Measurements from ENCODE around the gene FAM181A. TPM values are rescaled to one million over a fixed set of nuclear protein-coding genes. Genes with fewer than 3 reads are reported as not detected.
A peak's percentile ranks its signal among the peaks of the same experiment; 100 is the strongest.

The FAM181A gene
- total RNA-seq, 1 donor from 2014 or later: not detected

- Histone ChIP-seq H3K9me3 (ENCODE audit: low read depth) (no peaks in the 10 kb centered on the region), H3K4me3 (no peak overlapping the region), H3K79me2 (ENCODE audit: low read depth) (no peaks in the 10 kb centered on the region), H3K4me1 (peaks cover 8% of the 10 kb centered on the region), H4K20me1 (ENCODE audit: low read depth) (no peaks in the 10 kb centered on the region), H3K27me3 (no peaks in the 10 kb centered on the region), H3K27ac (no peak overlapping the region), H3K9ac (no peak overlapping the region), H3K36me3 (no peaks in the 10 kb centered on the region), H3F3A (ENCODE audit: low read depth) (peaks cover 8% of the 10 kb centered on the region), H3K4me2 (no peak overlapping the region), H2AFZ (replicated peaks) (no peak overlapping the region)
- H3K27ac Mint-ChIP-seq: no peak overlapping the region
- no peaks in the 10 kb centered on the region for H3K36me3 Mint-ChIP-seq
- no peak for DNase-seq (ENCODE audit: low spot score)
- H3K4me1 Mint-ChIP-seq: peaks cover 16% of the 10 kb centered on the region
- H3K27me3 Mint-ChIP-seq (ENCODE audit: insufficient read depth, low read depth): no peaks in the 10 kb centered on the region
- no peak overlapping the region for H3K4me3 Mint-ChIP-seq
- peaks cover 9% of the 10 kb centered on the region for H3K9me3 Mint-ChIP-seq
- no peak for TF ChIP-seq EZH2phosphoT487 (IDR thresholded peaks at IDR 0.05)
- TF ChIP-seq, protein P1, sequence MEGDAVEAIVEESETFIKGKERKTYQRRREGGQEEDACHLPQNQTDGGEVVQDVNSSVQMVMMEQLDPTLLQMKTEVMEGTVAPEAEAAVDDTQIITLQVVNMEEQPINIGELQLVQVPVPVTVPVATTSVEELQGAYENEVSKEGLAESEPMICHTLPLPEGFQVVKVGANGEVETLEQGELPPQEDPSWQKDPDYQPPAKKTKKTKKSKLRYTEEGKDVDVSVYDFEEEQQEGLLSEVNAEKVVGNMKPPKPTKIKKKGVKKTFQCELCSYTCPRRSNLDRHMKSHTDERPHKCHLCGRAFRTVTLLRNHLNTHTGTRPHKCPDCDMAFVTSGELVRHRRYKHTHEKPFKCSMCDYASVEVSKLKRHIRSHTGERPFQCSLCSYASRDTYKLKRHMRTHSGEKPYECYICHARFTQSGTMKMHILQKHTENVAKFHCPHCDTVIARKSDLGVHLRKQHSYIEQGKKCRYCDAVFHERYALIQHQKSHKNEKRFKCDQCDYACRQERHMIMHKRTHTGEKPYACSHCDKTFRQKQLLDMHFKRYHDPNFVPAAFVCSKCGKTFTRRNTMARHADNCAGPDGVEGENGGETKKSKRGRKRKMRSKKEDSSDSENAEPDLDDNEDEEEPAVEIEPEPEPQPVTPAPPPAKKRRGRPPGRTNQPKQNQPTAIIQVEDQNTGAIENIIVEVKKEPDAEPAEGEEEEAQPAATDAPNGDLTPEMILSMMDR (IDR thresholded peaks at IDR 0.05): no peak
- no peak for TF ChIP-seq EZH2 (IDR thresholded peaks at IDR 0.05)
Observed at GRCh38 chr14:93888995-93889394, 38.1 kb upstream of the FAM181A start.

DNA sequence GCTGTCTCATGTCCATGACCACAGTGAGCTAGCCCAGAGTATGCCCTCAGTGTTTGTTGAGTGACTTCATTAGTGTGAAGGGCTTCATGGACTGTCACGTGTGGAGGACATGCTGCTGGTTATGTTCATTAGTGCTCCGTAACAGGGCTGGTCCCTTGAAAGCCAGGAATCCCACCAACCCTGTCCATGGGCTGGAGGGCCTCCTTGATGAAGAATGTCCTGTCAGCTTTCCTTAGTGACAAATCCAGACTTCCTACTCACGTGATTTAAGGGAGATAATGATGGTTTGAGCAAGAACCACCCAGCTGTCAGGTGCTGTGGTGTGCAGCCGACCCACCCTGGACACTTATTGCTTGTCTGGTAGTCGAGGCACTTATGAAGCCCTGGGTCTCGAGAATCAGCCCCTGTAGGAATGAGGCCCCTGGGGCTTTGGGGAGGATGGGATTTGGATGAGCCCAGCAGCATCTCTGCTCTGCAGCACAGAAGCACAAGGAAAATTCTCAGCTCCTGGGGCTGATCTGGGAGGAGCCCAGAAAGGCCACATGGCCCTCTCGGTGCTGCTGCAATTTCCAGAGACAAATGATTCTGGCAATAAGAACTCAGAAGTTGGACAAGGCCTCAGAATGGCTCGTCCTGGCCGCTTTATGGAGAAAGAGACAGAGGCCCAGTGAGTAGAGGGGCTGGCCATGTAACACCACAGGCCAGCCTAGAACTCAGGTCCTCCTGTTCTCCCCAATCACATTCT is 37.2 kb upstream of the FAM181A start:
- Mint-ChIP-seq H3K36me3 (no peaks in the 10 kb centered on the region), H3K27ac (no peak overlapping the region), H3K9me3 (peaks cover 6% of the 10 kb centered on the region), H3K4me3 (no peak overlapping the region), H3K27me3 (ENCODE audit: insufficient read depth, low read depth) (no peaks in the 10 kb centered on the region), H3K4me1 (peaks cover 25% of the 10 kb centered on the region)
- Histone ChIP-seq H3K4me2 (no peak overlapping the region), H3K36me3 (no peaks in the 10 kb centered on the region), H3K9me3 (ENCODE audit: low read depth) (no peaks in the 10 kb centered on the region), H3K4me3 (no peak overlapping the region), H3K27me3 (no peaks in the 10 kb centered on the region), H3K79me2 (ENCODE audit: low read depth) (no peaks in the 10 kb centered on the region), H3F3A (ENCODE audit: low read depth) (peaks cover 16% of the 10 kb centered on the region), H3K4me1 (peaks cover 17% of the 10 kb centered on the region), H2AFZ (replicated peaks) (no peak overlapping the region), H3K9ac (no peak overlapping the region), H4K20me1 (ENCODE audit: low read depth) (no peaks in the 10 kb centered on the region), H3K27ac (no peak overlapping the region)
- TF ChIP-seq, protein P1 (IDR thresholded peaks at IDR 0.05): no peak
- TF ChIP-seq EZH2 (IDR thresholded peaks at IDR 0.05): no peak
- no peak for TF ChIP-seq EZH2phosphoT487 (IDR thresholded peaks at IDR 0.05)
- DNase-seq (ENCODE audit: low spot score): no peak

GRCh38 chr14:93891756-93892504 is 35.2 kb upstream of the FAM181A start:
- H3K36me3 ChIP-seq: no peaks in the 10 kb centered on the region
- Mint-ChIP-seq H3K27ac (peak overlapping the region; percentile 47), H3K4me1 (peaks cover 34% of the 10 kb centered on the region), H3K36me3 (no peaks in the 10 kb centered on the region), H3K4me3 (peak overlapping the region; percentile 13), H3K9me3 (no peaks in the 10 kb centered on the region), H3K27me3 (ENCODE audit: insufficient read depth, low read depth) (peaks cover 9% of the 10 kb centered on the region)
- no peak overlapping the region for H3K9ac ChIP-seq
- H3K4me3 ChIP-seq: no peak overlapping the region
- H3K4me2 ChIP-seq: no peak overlapping the region
- no peaks in the 10 kb centered on the region for H4K20me1 ChIP-seq (ENCODE audit: low read depth)
- no peaks in the 10 kb centered on the region for H3K79me2 ChIP-seq (ENCODE audit: low read depth)
- no peak overlapping the region for H3K27ac ChIP-seq
- no peak overlapping the region for H2AFZ ChIP-seq (replicated peaks)
- TF ChIP-seq EZH2 (IDR thresholded peaks at IDR 0.05) (no peak), EZH2phosphoT487 (IDR thresholded peaks at IDR 0.05) (no peak)
- H3F3A ChIP-seq (ENCODE audit: low read depth): peaks cover 24% of the 10 kb centered on the region
- peaks cover 23% of the 10 kb centered on the region for H3K4me1 ChIP-seq
- DNase-seq (ENCODE audit: low spot score): no peak
- no peaks in the 10 kb centered on the region for H3K27me3 ChIP-seq
- no peaks in the 10 kb centered on the region for H3K9me3 ChIP-seq (ENCODE audit: low read depth)

DNA sequence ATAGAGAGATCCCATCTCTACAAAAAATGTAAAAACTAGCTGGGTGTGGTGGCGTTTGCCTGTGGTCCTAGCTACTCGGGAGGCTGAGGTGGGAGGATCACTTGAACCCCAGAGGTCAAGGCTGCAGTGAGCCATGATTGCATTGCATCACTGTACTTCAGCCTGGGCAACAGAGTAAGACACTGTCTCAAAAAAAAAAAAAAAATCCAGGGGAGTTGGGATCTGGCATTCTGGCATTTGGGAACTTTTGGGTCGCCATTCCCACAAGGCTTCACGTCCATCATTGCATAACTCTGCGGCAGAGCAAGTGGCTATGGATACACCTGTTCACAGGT is 34.7 kb upstream of the FAM181A start:
- Mint-ChIP-seq H3K9me3 (no peaks in the 10 kb centered on the region), H3K4me1 (peaks cover 36% of the 10 kb centered on the region), H3K36me3 (no peaks in the 10 kb centered on the region), H3K27me3 (ENCODE audit: insufficient read depth, low read depth) (peaks cover 9% of the 10 kb centered on the region), H3K4me3 (no peak overlapping the region), H3K27ac (no peak overlapping the region)
- H3K36me3 ChIP-seq: no peaks in the 10 kb centered on the region
- no peaks in the 10 kb centered on the region for H3K79me2 ChIP-seq (ENCODE audit: low read depth)
- TF ChIP-seq EZH2 (IDR thresholded peaks at IDR 0.05) (no peak), EZH2phosphoT487 (IDR thresholded peaks at IDR 0.05) (no peak)
- TF ChIP-seq, protein P1 (IDR thresholded peaks at IDR 0.05): no peak
- H3K9me3 ChIP-seq (ENCODE audit: low read depth): no peaks in the 10 kb centered on the region
- H3F3A ChIP-seq (ENCODE audit: low read depth): peaks cover 24% of the 10 kb centered on the region
- H4K20me1 ChIP-seq (ENCODE audit: low read depth): no peaks in the 10 kb centered on the region
- H3K4me1 ChIP-seq: peaks cover 23% of the 10 kb centered on the region
- no peak overlapping the region for H3K9ac ChIP-seq
- H3K27ac ChIP-seq: no peak overlapping the region
- DNase-seq (ENCODE audit: low spot score): no peak
- H3K27me3 ChIP-seq: no peaks in the 10 kb centered on the region
- no peak overlapping the region for H3K4me2 ChIP-seq
- H2AFZ ChIP-seq (replicated peaks): peak overlapping the region; percentile 80
- no peak overlapping the region for H3K4me3 ChIP-seq
